H9 (cell line): ENCODE measurements around the gene CACNA2D3. TPM values are rescaled to one million over a fixed set of nuclear protein-coding genes. Genes with fewer than 3 reads are reported as not detected.
A peak's percentile ranks its signal among the peaks of the same experiment; 100 is the strongest.

Experiments used
- DNase-seq: peaks from one replicate; pipeline ENCODE4 v3.0.0-alpha.2; 2017
- H2AFZ ChIP-seq: one replicate; pipeline ENCODE4 v1.6.1; 2013; ENCODE audit warnings: mild to moderate bottlenecking, low read length, control low read depth, moderate library complexity
- H2AK5ac ChIP-seq: 2 replicates; pipeline ENCODE4 v1.6.1; 2013; ENCODE audit warnings: low read length, control low read depth, mixed read lengths; ENCODE audit not compliant: insufficient read length
- H2BK120ac ChIP-seq: one replicate; pipeline ENCODE4 v1.6.1; 2013; ENCODE audit warnings: low read depth, mild to moderate bottlenecking, low read length, control low read depth, inconsistent platforms; ENCODE audit not compliant: poor library complexity, severe bottlenecking
- H2BK12ac ChIP-seq: 2 replicates; pipeline ENCODE4 v1.6.1; 2013; ENCODE audit warnings: low read length, control low read depth, mixed read lengths, low read depth; ENCODE audit not compliant: insufficient read length
- H2BK15ac ChIP-seq: 2 replicates; pipeline ENCODE4 v1.6.1; 2013; ENCODE audit warnings: low read depth, low read length, control low read depth
- H2BK20ac ChIP-seq: one replicate; pipeline ENCODE4 v1.6.1; 2013; ENCODE audit warnings: low read depth, mild to moderate bottlenecking, low read length, control low read depth, inconsistent platforms; ENCODE audit not compliant: poor library complexity, severe bottlenecking
- H2BK5ac ChIP-seq: 2 replicates; pipeline ENCODE4 v1.6.1; 2013; ENCODE audit warnings: low read length, control low read depth, mixed read lengths; ENCODE audit not compliant: insufficient read length
- H3K14ac ChIP-seq: 2 replicates; pipeline ENCODE4 v1.6.1; 2013; ENCODE audit warnings: low read length, control low read depth; ENCODE audit not compliant: insufficient read depth
- H3K18ac ChIP-seq: 2 replicates; pipeline ENCODE4 v1.6.1; 2013; ENCODE audit warnings: low read depth, mild to moderate bottlenecking, mixed read lengths, low read length, control low read depth; ENCODE audit not compliant: insufficient read length
- H3K23ac ChIP-seq: 2 replicates; pipeline ENCODE4 v1.6.1; 2013; ENCODE audit warnings: low read length, control low read depth, mixed read lengths, low read depth; ENCODE audit not compliant: insufficient read length
- H3K23me2 ChIP-seq: 2 replicates; pipeline ENCODE4 v1.6.1; 2013; ENCODE audit warnings: low read depth, mild to moderate bottlenecking, mixed read lengths, low read length, control low read depth; ENCODE audit not compliant: insufficient read length, poor library complexity, severe bottlenecking
- H3K27ac ChIP-seq: 2 replicates; pipeline ENCODE4 v1.5.1; 2013; ENCODE audit warnings: low read length, control low read depth, mixed read lengths, low read depth; ENCODE audit not compliant: insufficient read length
- H3K27me3 ChIP-seq: 2 replicates; pipeline ENCODE4 v1.6.1; 2013; ENCODE audit warnings: low read length, control low read depth, inconsistent platforms; ENCODE audit not compliant: insufficient read depth
- H3K4ac ChIP-seq: 2 replicates; pipeline ENCODE4 v1.6.1; 2013; ENCODE audit warnings: low read depth, mild to moderate bottlenecking, control low read depth, inconsistent platforms, low read length, moderate library complexity
- H3K4me1 ChIP-seq: 2 replicates; pipeline ENCODE4 v1.6.1; 2013; ENCODE audit warnings: low read length, control low read depth, inconsistent platforms; ENCODE audit not compliant: insufficient read depth
- H3K4me2 ChIP-seq: 2 replicates; pipeline ENCODE4 v1.6.1; 2013; ENCODE audit warnings: low read length, control low read depth, mixed read lengths; ENCODE audit not compliant: insufficient read length, insufficient read depth
- H3K56ac ChIP-seq: 2 replicates; pipeline ENCODE4 v1.6.1; 2013; ENCODE audit warnings: low read depth, mild to moderate bottlenecking, mixed read lengths, low read length, control low read depth; ENCODE audit not compliant: insufficient read length
- H3K79me1 ChIP-seq: 2 replicates; pipeline ENCODE4 v1.6.1; 2013; ENCODE audit warnings: low read depth, mild to moderate bottlenecking, moderate library complexity, low read length, control low read depth, inconsistent platforms; ENCODE audit not compliant: insufficient read depth, poor library complexity, severe bottlenecking
- H3K79me2 ChIP-seq: 2 replicates; pipeline ENCODE4 v1.6.1; 2013; ENCODE audit warnings: low read length, control low read depth, inconsistent platforms; ENCODE audit not compliant: insufficient read depth
- H3K9ac ChIP-seq: 2 replicates; pipeline ENCODE4 v1.6.1; 2013; ENCODE audit warnings: low read length, control low read depth, mixed read lengths; ENCODE audit not compliant: insufficient read length; ENCODE audit errors: extremely low read depth
- H3K9me3 ChIP-seq: one replicate; pipeline ENCODE4 v1.6.1; 2013; ENCODE audit warnings: low read depth, low read length, inconsistent platforms; ENCODE audit not compliant: control insufficient read depth
- H3T11ph ChIP-seq: one replicate; pipeline ENCODE4 v1.6.1; 2013; ENCODE audit warnings: mild to moderate bottlenecking, low read length, control low read depth, inconsistent platforms
- H4K20me1 ChIP-seq: one replicate; pipeline ENCODE4 v1.6.1; 2013; ENCODE audit not compliant: control insufficient read depth, insufficient read length, insufficient read depth
- H4K5ac ChIP-seq: 2 replicates; pipeline ENCODE4 v1.6.1; 2013; ENCODE audit warnings: low read depth, mild to moderate bottlenecking, mixed read lengths, low read length, control low read depth; ENCODE audit not compliant: insufficient read length
- H4K8ac ChIP-seq: replicated peaks from 2 replicates; pipeline ENCODE4 v1.6.1; 2013; ENCODE audit warnings: low read length, control low read depth, mixed read lengths, low read depth; ENCODE audit not compliant: insufficient read length
- H4K91ac ChIP-seq: 2 replicates; pipeline ENCODE4 v1.6.1; 2013; ENCODE audit warnings: low read depth, mild to moderate bottlenecking, moderate library complexity, mixed read lengths, low read length, control low read depth; ENCODE audit not compliant: insufficient read length
- H3K27ac Mint-ChIP-seq, 3 experiments: 2 replicates in 2 of 3; 3 replicates in 1 of 3; pipeline ENCODE4 v1.8.0; 2020 to 2021; ENCODE audit warnings: mixed read lengths in 3 of 3, mild to moderate bottlenecking in 1 of 3, moderate library complexity in 1 of 3
- H3K27me3 Mint-ChIP-seq: 2 replicates; pipeline ENCODE4 v1.8.0; 2021; ENCODE audit warnings: low read depth, mild to moderate bottlenecking, moderate library complexity, mixed read lengths
- H3K36me3 Mint-ChIP-seq, 3 experiments: 2 replicates in 2 of 3; 3 replicates in 1 of 3; pipeline ENCODE4 v1.8.0; 2020 to 2021; ENCODE audit warnings: low read depth in 3 of 3, mixed read lengths in 3 of 3; ENCODE audit not compliant: insufficient read depth in 1 of 3
- H3K4me1 Mint-ChIP-seq, 2 experiments: 2 replicates each; pipeline ENCODE4 v1.8.0; 2020; ENCODE audit warnings: mixed read lengths in 2 of 2
- H3K4me3 Mint-ChIP-seq, 2 experiments: 2 replicates in 1 of 2; 3 replicates in 1 of 2; pipeline ENCODE4 v1.8.0; 2020 to 2021; ENCODE audit warnings: mild to moderate bottlenecking in 2 of 2, mixed read lengths in 2 of 2, moderate library complexity in 1 of 2
- H3K9me3 Mint-ChIP-seq, 2 experiments: 2 replicates in 1 of 2; 3 replicates in 1 of 2; pipeline ENCODE4 v1.8.0; 2020; ENCODE audit warnings: mild to moderate bottlenecking in 2 of 2, mixed read lengths in 2 of 2, moderate library complexity in 1 of 2
- CTCF ChIP-seq: fragments of 200-600 bp; sonication (generic); conservative IDR thresholded peaks from 3 replicates; pipeline ENCODE4 v1.8.0; 2021; ENCODE audit warnings: antibody characterized with exemption, mild to moderate bottlenecking
- WGBS: extraction: QIAGEN DNeasy Blood & Tissue Kit; methylation state at CpG from one replicate; pipeline ENCODE4 v1.1.7; 2013; ENCODE audit warnings: missing lambda C conversion rate, low lambda C conversion rate, mixed read lengths; ENCODE audit not compliant: insufficient read length; ENCODE audit errors: extremely low coverage; 5-methylcytosine and 5-hydroxymethylcytosine counted together
- total RNA-seq: library from RNA; stranded (reverse); gene quantifications from 2 replicates; pipeline ENCODE4 v1.2.1, GENCODE V29; 2021

CACNA2D3 gene
- total RNA-seq, 1 experiment from 2014 or later, result 3.2 TPM

DNA sequence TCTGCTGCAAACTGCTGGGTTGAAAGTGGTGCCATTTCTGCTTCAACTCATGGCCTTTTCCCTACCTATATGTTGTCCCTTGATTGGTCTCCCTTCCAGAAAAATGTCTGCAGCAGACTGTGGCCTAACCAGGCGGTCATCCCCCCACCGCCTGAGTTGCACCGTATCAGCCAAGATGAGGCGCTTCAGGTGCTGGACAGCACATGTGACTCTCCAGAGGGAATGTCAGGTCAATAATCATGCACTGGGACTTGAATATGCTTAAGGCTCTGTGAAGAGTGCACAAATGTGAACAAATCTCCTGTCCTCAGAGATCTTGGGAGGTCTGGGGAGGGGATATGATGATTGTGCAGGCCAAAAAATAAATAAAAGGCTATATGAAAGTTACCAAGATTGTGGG lies 773.3 kb downstream of the CACNA2D3 start:
- no peaks in the 10 kb centered on the region for H3K27me3 Mint-ChIP-seq
- Histone ChIP-seq H3K23me2 (no peaks in the 10 kb centered on the region), H3K27me3 (no peaks in the 10 kb centered on the region), H3K27ac (no peak overlapping the region), H3K79me1 (no peaks in the 10 kb centered on the region), H3K14ac (no peak overlapping the region), H4K8ac (no peak overlapping the region), H4K20me1 (no peaks in the 10 kb centered on the region), H3K56ac (no peak overlapping the region), H3K23ac (no peak overlapping the region), H4K91ac (no peak overlapping the region), H2AFZ (no peak overlapping the region), H2BK12ac (no peak overlapping the region), H3K9me3 (no peaks in the 10 kb centered on the region), H3K79me2 (no peaks in the 10 kb centered on the region), H3K9ac (no peak overlapping the region), H3K4me1 (no peaks in the 10 kb centered on the region; the same call in 1 of the 2 replicates), H2BK120ac (no peak overlapping the region), H2BK15ac (no peak overlapping the region), H2AK5ac (no peak overlapping the region), H3K4ac (no peak overlapping the region), H2BK5ac (no peak overlapping the region), H3T11ph (no peak overlapping the region), H3K18ac (no peak overlapping the region), H2BK20ac (no peak overlapping the region), H3K4me2 (no peak overlapping the region), H4K5ac (no peak overlapping the region)
- H3K36me3 Mint-ChIP-seq, result peaks cover 0 to 11% (median 0%) of the 10 kb centered on the region in 3 experiments; a peak in 2 of 7 replicates
- peaks cover 21 to 25% of the 10 kb centered on the region in 2 experiments for H3K4me1 Mint-ChIP-seq
- no peaks in the 10 kb centered on the region for H3K9me3 Mint-ChIP-seq
- H3K27ac Mint-ChIP-seq, result peak overlapping the region in 1 of 3 experiments; percentile 34; a peak in 1 of 7 replicates
- no peak for TF ChIP-seq CTCF
- DNase-seq, result no peak
- WGBS, result no CpG with 5 or more reads among the region's 4 CpGs
- no peak overlapping the region for H3K4me3 Mint-ChIP-seq
